ENCODE results near the gene GNAI3.

Gene GNAI3

GRCh38 chr1:109578947-109579443 lies 30.6 kb downstream of the GNAI3 start:
- no peak for TF ChIP-seq CTCF (conservative IDR thresholded peaks at IDR 0.05; ENCODE audit: control insufficient read depth, insufficient read depth, low read depth, low read length)
- no peak overlapping the region for H3K4me3 ChIP-seq (ENCODE audit: control insufficient read depth, low read depth, low read length)
- peak; percentile 28 for DNase-seq (ENCODE audit: low read depth)

DNA sequence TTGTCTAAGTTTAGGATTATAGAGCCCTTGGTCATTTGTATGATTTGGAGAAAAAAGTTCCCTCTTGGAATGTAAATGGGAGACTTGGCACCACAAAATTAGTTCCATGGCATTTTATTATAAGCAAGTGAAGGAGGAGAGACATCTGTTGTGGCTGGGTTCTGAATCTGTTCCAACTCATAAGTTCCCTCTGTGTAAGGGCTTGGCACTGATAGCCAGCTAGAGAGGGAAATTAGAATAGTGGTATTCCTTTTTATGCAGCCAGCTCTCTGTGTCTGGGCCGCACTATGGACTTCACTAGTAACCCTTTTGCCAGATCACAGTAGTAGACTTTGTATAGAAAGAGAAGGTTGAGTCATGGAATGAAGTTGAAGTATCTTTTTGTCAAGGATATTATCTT lies 31.1 kb downstream of the GNAI3 start:
- peak; percentile 11 for DNase-seq (ENCODE audit: low read depth)

GRCh38 chr1:109582021-109582420 lies 33.6 kb downstream of the GNAI3 start:
- DNase-seq (ENCODE audit: low read depth) = no peak
- TF ChIP-seq CTCF (conservative IDR thresholded peaks at IDR 0.05; ENCODE audit: control insufficient read depth, insufficient read depth, low read depth, low read length) = no peak
- no peak overlapping the region for H3K4me3 ChIP-seq (ENCODE audit: control insufficient read depth, low read depth, low read length)

More for the DNA sequence above, 31.1 kb downstream of the GNAI3 start:
- no peak for TF ChIP-seq CTCF (conservative IDR thresholded peaks at IDR 0.05; ENCODE audit: control insufficient read depth, insufficient read depth, low read depth, low read length)
- H3K4me3 ChIP-seq (ENCODE audit: control insufficient read depth, low read depth, low read length) = no peak overlapping the region

- H3K4me3 ChIP-seq (ENCODE audit: control insufficient read depth, low read depth, low read length) = no peak overlapping the region
- TF ChIP-seq CTCF (conservative IDR thresholded peaks at IDR 0.05; ENCODE audit: control insufficient read depth, insufficient read depth, low read depth, low read length) = no peak
- DNase-seq (ENCODE audit: low read depth) = no peak
Observed at GRCh38 chr1:109584766-109585165, 36.4 kb downstream of the GNAI3 start.

DNA sequence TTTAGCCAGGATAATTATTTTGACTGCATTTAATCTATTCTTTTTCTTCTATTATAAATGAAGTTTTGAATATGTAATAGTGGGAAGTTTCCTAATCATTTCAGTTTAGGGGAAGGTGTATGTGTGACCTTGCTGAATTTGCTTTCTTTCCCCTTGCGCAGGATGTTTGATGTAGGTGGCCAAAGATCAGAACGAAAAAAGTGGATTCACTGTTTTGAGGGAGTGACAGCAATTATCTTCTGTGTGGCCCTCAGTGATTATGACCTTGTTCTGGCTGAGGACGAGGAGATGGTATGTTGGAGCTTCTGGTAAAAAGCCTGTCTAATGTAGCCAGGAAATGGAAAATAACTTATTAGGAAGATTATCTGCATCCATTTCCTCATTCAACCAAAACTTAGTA lies 37.6 kb downstream of the GNAI3 start:
- no peak for DNase-seq (ENCODE audit: low read depth)
- TF ChIP-seq CTCF (conservative IDR thresholded peaks at IDR 0.05; ENCODE audit: control insufficient read depth, insufficient read depth, low read depth, low read length) = no peak
- no peak overlapping the region for H3K4me3 ChIP-seq (ENCODE audit: control insufficient read depth, low read depth, low read length)

GRCh38 chr1:109589177-109589576 lies 40.8 kb downstream of the GNAI3 start:
- DNase-seq (ENCODE audit: low read depth) = no peak
- no peak overlapping the region for H3K4me3 ChIP-seq (ENCODE audit: control insufficient read depth, low read depth, low read length)
- TF ChIP-seq CTCF (conservative IDR thresholded peaks at IDR 0.05; ENCODE audit: control insufficient read depth, insufficient read depth, low read depth, low read length) = no peak

GRCh38 chr1:109589679-109590078 lies 41.3 kb downstream of the GNAI3 start:
- DNase-seq (ENCODE audit: low read depth) = no peak
- no peak for TF ChIP-seq CTCF (conservative IDR thresholded peaks at IDR 0.05; ENCODE audit: control insufficient read depth, insufficient read depth, low read depth, low read length)
- no peak overlapping the region for H3K4me3 ChIP-seq (ENCODE audit: control insufficient read depth, low read depth, low read length)

Measured in fibroblast of mammary gland (primary cell).